Uterus (tissue), 4 donors: ENCODE measurements around the gene PARG. TPM values are rescaled to one million over a fixed set of nuclear protein-coding genes. Genes with fewer than 3 reads are reported as not detected.

Experiments
- DNase-seq, 2 donors: peaks; one replicate each; pipeline ENCODE4 v3.0.0-alpha.2; 2019 to 2020
- H3K27ac ChIP-seq, 2 donors: fragments of 200-600 bp; sonication (generic); 1 replicate in 1 of 2; 2 replicates in 1 of 2; pipeline ENCODE4 v1.5.1; 2016 to 2018
- H3K27me3 ChIP-seq, 2 donors: fragments of 200-600 bp; sonication (generic); one replicate each; pipeline ENCODE4 v1.5.1; 2018 to 2019; ENCODE audit warnings: control low read depth in 1 of 2
- H3K36me3 ChIP-seq, 2 donors: fragments of 200-600 bp; sonication (generic); one replicate each; pipeline ENCODE4 v1.5.1; 2019; ENCODE audit warnings: control low read depth in 1 of 2
- H3K4me1 ChIP-seq, 2 donors: fragments of 200-600 bp; sonication (generic); one replicate each; pipeline ENCODE4 v1.5.1; 2018 to 2019; ENCODE audit warnings: control low read depth in 1 of 2
- H3K4me3 ChIP-seq, 2 donors: fragments of 200-600 bp; sonication (generic); 1 replicate in 1 of 2; 2 replicates in 1 of 2; pipeline ENCODE4 v1.5.1; 2018 to 2019; ENCODE audit warnings: mild to moderate bottlenecking in 1 of 2
- H3K9me3 ChIP-seq, 2 donors: fragments of 200-600 bp; sonication (generic); one replicate each; pipeline ENCODE4 v1.5.1; 2019; ENCODE audit warnings: control low read depth in 1 of 2
- CTCF ChIP-seq, 4 experiments: fragments of 200-600 bp in 2 of 4; fragments of 450-650 bp in 2 of 4; sonication (generic) in 2 of 4; IDR thresholded peaks; one replicate each; pipeline ENCODE4 v1.5.1; 2016 to 2019; ENCODE audit warnings: antibody characterized with exemption in 4 of 4, mild to moderate bottlenecking in 2 of 4, moderate library complexity in 1 of 4
- POLR2A ChIP-seq, 2 donors: fragments of 450-650 bp; IDR thresholded peaks; one replicate each; pipeline ENCODE4 v1.6.1; 2016; ENCODE audit warnings: antibody characterized with exemption in 2 of 2, mild to moderate bottlenecking in 1 of 2, moderate library complexity in 1 of 2
- intact Hi-C: fragments of 100-400 bp; cut with DNase I; formaldehyde crosslinking; loops from one replicate; pipeline ENCODE4 v1.15.1; 2023; ENCODE audit warnings: low total_unique reads
- total RNA-seq, 4 donors: library from RNA; depleted of rRNA in 3 of 4; stranded (reverse); fragments of >200 nt in 3 of 4; gene quantifications; one replicate each; pipeline versions ENCODE4 v1.1.0 to v1.2.4, GENCODE V29; 2014 to 2023
- donor health status: DM: yes; HTN: yes; CAD: no.

PARG gene
- total RNA-seq, 4 donors from 2014 or later, result 29.7 to 58.6 (median 44.3) TPM

- Histone ChIP-seq H3K4me3 (no peak overlapping the region), H3K27ac (peak overlapping the region in 1 of 2 donors; percentile 42), H3K4me1 (no peaks in the 10 kb centered on the region), H3K27me3 (no peaks in the 10 kb centered on the region), H3K36me3 (no peaks in the 10 kb centered on the region), H3K9me3 (no peaks in the 10 kb centered on the region)
- intact Hi-C loops, result no loop called here
- DNase-seq, result no peak
- TF ChIP-seq CTCF (IDR thresholded peaks at IDR 0.05), result no peak
- no peak for TF ChIP-seq POLR2A (IDR thresholded peaks at IDR 0.05)
Observed at GRCh38 chr10:49841615-49842332, 100.1 kb downstream of the PARG start.

- intact Hi-C loops, result no loop called here
- Histone ChIP-seq H3K27me3 (no peaks in the 10 kb centered on the region), H3K36me3 (no peaks in the 10 kb centered on the region), H3K9me3 (no peaks in the 10 kb centered on the region), H3K4me3 (no peak overlapping the region), H3K27ac (no peak overlapping the region), H3K4me1 (no peaks in the 10 kb centered on the region)
- DNase-seq, result no peak
- TF ChIP-seq CTCF (IDR thresholded peaks at IDR 0.05) (no peak), POLR2A (IDR thresholded peaks at IDR 0.05) (no peak)
Observed at GRCh38 chr10:49837685-49838084, 104.1 kb downstream of the PARG start.

GRCh38 chr10:49837051-49837478, 104.8 kb downstream of the PARG start:
- no peaks in the 10 kb centered on the region for H3K9me3 ChIP-seq
- intact Hi-C loops, result no loop called here
- no peaks in the 10 kb centered on the region for H3K36me3 ChIP-seq
- TF ChIP-seq POLR2A (IDR thresholded peaks at IDR 0.05), result no peak
- no peak for TF ChIP-seq CTCF (IDR thresholded peaks at IDR 0.05)
- no peak overlapping the region for H3K27ac ChIP-seq
- no peaks in the 10 kb centered on the region for H3K4me1 ChIP-seq
- no peak for DNase-seq
- no peak overlapping the region for H3K4me3 ChIP-seq
- H3K27me3 ChIP-seq, result no peaks in the 10 kb centered on the region

GRCh38 chr10:49834976-49835375, 106.9 kb downstream of the PARG start:
- intact Hi-C loops, result no loop called here
- Histone ChIP-seq H3K9me3 (no peaks in the 10 kb centered on the region), H3K4me3 (no peak overlapping the region), H3K4me1 (peaks cover 0 to 5% of the 10 kb centered on the region in 2 donors), H3K27ac (no peak overlapping the region), H3K36me3 (no peaks in the 10 kb centered on the region), H3K27me3 (no peaks in the 10 kb centered on the region)
- no peak for TF ChIP-seq CTCF (IDR thresholded peaks at IDR 0.05)
- no peak for TF ChIP-seq POLR2A (IDR thresholded peaks at IDR 0.05)
- no peak for DNase-seq

- intact Hi-C loops, result no loop called here
- Histone ChIP-seq H3K4me1 (peaks cover 0 to 5% of the 10 kb centered on the region in 2 donors), H3K9me3 (no peaks in the 10 kb centered on the region), H3K36me3 (no peaks in the 10 kb centered on the region), H3K4me3 (no peak overlapping the region), H3K27me3 (no peaks in the 10 kb centered on the region), H3K27ac (no peak overlapping the region)
- no peak for DNase-seq
- no peak for TF ChIP-seq POLR2A (IDR thresholded peaks at IDR 0.05)
- TF ChIP-seq CTCF (IDR thresholded peaks at IDR 0.05), result no peak
Observed at GRCh38 chr10:49834201-49834600, 107.6 kb downstream of the PARG start.
